ENCODE measurements around the gene C2orf81. TPM values are rescaled to one million over a fixed set of nuclear protein-coding genes. Genes with fewer than 3 reads are reported as not detected.

C2orf81 gene
- total RNA-seq, 1 donor from 2014 or later = 1.5 TPM

DNA sequence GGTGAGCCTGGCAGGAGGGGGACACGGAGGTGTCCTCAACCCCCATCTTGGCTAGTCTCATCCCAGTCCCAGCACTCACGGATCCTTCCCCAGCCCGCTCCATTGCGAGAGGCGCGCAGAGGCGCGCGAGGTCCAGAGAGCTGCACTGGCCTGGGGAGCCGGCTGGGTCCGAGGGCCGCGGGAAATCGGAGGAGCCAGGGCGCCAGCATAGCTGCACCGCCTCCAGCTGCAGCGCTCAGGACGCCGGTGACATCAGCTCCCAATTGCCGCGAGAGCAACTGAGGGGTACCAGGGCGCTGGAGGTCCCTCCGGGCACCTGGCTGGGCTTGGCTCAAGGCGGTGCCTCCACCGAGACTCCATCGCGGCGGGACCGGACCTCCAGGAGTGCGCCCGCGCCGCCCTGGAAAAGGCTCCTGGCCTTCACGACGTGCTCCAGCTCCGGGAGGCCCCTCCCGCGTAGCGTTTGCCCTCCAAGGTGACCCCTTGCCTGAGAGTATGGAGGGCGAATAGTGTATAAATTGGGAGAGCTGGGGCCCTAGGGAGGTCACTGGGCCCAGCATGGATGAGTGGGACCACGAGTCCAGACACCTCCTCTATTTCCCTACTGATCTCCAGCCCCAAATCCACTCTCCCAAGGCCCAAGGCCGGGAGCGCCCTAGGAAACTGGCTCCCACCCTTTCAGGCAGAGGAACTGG, 14.8 kb upstream of the C2orf81 start:
- H3K9me3 Mint-ChIP-seq (ENCODE audit: low read depth) = no peaks in the 10 kb centered on the region
- H3K4me3 Mint-ChIP-seq (ENCODE audit: unreplicated experiment) = no peak overlapping the region
- no peak for DNase-seq (ENCODE audit: low spot score)
- peaks cover 4% of the 10 kb centered on the region for H3K36me3 Mint-ChIP-seq (ENCODE audit: low read depth)
- H3K4me1 Mint-ChIP-seq (ENCODE audit: low read depth) = peaks cover 41% of the 10 kb centered on the region
- H3K27ac Mint-ChIP-seq (ENCODE audit: unreplicated experiment) = no peak overlapping the region
- peaks cover 2% of the 10 kb centered on the region for H3K27me3 Mint-ChIP-seq (ENCODE audit: low read depth)
- TF ChIP-seq, protein P1, sequence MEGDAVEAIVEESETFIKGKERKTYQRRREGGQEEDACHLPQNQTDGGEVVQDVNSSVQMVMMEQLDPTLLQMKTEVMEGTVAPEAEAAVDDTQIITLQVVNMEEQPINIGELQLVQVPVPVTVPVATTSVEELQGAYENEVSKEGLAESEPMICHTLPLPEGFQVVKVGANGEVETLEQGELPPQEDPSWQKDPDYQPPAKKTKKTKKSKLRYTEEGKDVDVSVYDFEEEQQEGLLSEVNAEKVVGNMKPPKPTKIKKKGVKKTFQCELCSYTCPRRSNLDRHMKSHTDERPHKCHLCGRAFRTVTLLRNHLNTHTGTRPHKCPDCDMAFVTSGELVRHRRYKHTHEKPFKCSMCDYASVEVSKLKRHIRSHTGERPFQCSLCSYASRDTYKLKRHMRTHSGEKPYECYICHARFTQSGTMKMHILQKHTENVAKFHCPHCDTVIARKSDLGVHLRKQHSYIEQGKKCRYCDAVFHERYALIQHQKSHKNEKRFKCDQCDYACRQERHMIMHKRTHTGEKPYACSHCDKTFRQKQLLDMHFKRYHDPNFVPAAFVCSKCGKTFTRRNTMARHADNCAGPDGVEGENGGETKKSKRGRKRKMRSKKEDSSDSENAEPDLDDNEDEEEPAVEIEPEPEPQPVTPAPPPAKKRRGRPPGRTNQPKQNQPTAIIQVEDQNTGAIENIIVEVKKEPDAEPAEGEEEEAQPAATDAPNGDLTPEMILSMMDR (IDR thresholded peaks at IDR 0.05) = no peak

DNA sequence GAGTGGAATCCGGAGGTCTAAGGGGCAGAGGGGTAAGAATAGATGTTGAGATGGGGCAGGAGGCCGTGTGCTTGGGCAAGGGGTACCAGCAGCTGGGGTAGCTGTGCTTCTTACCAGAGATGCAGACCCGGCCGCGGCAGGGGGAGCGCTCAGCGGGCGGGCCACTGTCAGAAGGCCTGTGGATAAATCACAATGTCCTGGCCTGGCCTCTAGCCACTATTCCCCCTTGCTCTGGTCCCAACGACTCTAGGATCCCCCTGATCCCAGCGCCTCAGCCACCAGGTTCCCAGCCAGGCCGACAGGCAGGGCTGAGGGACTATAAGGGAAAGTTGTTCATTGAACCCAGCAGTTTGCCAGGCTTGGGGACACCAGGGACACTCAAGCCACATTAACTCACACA, 9.1 kb upstream of the C2orf81 start:
- TF ChIP-seq, protein P1 (IDR thresholded peaks at IDR 0.05) = no peak

DNA sequence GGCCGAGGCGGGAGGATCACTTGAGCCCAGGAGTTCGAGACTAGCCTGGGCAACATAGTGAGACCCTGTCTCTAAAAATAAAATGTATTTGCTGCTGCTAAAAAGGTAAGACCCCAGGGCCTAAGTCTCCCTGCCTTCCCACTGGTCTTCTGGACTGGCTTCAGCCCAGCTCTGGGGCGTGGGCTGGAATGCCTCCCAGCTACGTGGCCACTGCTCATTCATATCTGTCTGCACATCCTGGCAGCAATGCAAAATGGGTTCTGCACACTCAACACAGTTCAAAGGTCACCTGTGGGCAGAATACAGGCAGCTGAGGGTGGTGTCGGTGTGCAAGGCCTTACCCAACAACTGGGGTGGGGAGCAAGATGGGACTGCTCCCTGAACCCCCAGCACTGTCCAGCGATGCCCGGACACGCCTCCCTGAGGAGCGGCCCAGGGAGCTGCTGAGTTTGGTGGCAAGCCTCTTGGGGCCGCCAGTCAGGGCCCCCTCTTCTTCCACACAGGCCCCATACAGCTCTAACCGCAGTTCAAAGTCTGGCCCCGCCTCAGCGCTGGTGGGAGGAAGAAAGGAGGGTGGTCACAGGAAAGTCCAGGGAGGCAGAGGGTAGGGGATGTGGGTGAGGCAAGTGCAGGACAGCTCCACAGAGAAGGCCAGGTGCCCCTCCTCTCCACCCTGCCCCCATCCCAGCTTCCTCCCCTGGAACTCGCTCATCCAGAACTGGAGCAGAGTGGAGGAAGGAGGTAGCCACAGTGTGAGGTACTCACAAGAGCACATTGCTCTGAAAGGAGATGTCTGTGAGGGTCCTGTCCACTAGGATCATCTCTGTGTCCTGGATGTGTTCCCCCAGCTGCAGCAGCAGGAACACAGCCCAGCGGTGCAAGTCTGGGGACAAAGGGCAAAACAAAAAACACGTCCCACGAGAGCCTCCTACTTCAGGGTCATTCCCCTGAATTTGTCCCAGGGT, 8.3 kb upstream of the C2orf81 start:
- no peak overlapping the region for H3K4me3 Mint-ChIP-seq (ENCODE audit: unreplicated experiment)
- H3K36me3 Mint-ChIP-seq (ENCODE audit: low read depth) = peaks cover 36% of the 10 kb centered on the region
- H3K4me1 Mint-ChIP-seq (ENCODE audit: low read depth) = no peaks in the 10 kb centered on the region
- no peak overlapping the region for H3K27ac Mint-ChIP-seq (ENCODE audit: unreplicated experiment)
- H3K27me3 Mint-ChIP-seq (ENCODE audit: low read depth) = no peaks in the 10 kb centered on the region
- no peaks in the 10 kb centered on the region for H3K9me3 Mint-ChIP-seq (ENCODE audit: low read depth)
- TF ChIP-seq, protein P1 (IDR thresholded peaks at IDR 0.05) = no peak
- DNase-seq (ENCODE audit: low spot score) = no peak

More for the DNA sequence above, 9.1 kb upstream of the C2orf81 start:
- DNase-seq (ENCODE audit: low spot score) = no peak
- Mint-ChIP-seq H3K36me3 (ENCODE audit: low read depth) (peaks cover 33% of the 10 kb centered on the region), H3K27me3 (ENCODE audit: low read depth) (no peaks in the 10 kb centered on the region), H3K9me3 (ENCODE audit: low read depth) (no peaks in the 10 kb centered on the region), H3K27ac (ENCODE audit: unreplicated experiment) (no peak overlapping the region), H3K4me3 (ENCODE audit: unreplicated experiment) (no peak overlapping the region), H3K4me1 (ENCODE audit: low read depth) (no peaks in the 10 kb centered on the region)

DNA sequence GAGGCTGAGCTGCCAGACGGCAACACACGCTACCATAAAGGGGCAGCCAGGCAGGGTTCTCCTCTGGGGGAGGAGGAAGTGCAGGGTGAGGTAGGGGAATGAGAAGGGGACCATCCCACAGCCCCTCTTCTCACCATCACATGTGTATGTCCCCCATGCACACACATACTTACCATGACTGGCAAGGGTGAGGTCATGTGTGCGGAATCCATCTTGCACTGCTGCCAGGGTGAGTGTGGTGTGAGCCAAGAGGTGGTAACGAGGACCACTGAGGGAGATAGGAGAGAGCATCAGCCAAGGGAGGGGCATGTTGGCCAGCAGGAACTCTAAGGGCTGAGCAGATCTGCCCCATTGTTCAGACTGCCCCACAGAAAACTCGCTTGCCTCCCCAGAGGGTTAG, 7.3 kb upstream of the C2orf81 start:
- Mint-ChIP-seq H3K9me3 (ENCODE audit: low read depth) (no peaks in the 10 kb centered on the region), H3K27me3 (ENCODE audit: low read depth) (no peaks in the 10 kb centered on the region), H3K4me3 (ENCODE audit: unreplicated experiment) (no peak overlapping the region), H3K36me3 (ENCODE audit: low read depth) (peaks cover 36% of the 10 kb centered on the region), H3K27ac (ENCODE audit: unreplicated experiment) (no peak overlapping the region), H3K4me1 (ENCODE audit: low read depth) (no peaks in the 10 kb centered on the region)
- TF ChIP-seq, protein P1 (IDR thresholded peaks at IDR 0.05) = no peak
- DNase-seq (ENCODE audit: low spot score) = no peak

DNA sequence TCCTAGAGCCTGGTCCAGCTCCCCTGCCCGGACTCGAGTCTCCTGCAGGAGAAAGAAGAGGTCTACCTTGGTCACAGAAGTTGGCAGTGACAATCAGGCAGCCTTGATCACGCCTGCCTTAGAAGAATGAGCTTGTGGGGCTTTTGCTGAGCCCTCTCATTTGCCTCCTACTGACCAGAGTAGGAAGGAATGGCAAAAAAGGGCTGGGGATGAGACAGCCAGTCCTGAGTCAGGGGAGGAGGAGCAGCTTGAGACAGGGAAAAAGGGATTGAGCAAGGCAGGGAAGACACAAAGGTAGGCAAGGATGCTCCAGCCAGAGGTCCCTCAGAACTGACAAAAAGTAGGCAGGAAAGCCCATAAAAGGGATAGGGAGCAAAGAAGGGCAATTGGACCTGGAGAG, 6.1 kb upstream of the C2orf81 start:
- TF ChIP-seq, protein P1 (IDR thresholded peaks at IDR 0.05) = no peak
- H3K9me3 Mint-ChIP-seq (ENCODE audit: low read depth) = no peaks in the 10 kb centered on the region
- H3K27me3 Mint-ChIP-seq (ENCODE audit: low read depth) = no peaks in the 10 kb centered on the region
- no peak for DNase-seq (ENCODE audit: low spot score)
- H3K36me3 Mint-ChIP-seq (ENCODE audit: low read depth) = peaks cover 36% of the 10 kb centered on the region
- no peak overlapping the region for H3K4me3 Mint-ChIP-seq (ENCODE audit: unreplicated experiment)
- no peaks in the 10 kb centered on the region for H3K4me1 Mint-ChIP-seq (ENCODE audit: low read depth)
- no peak overlapping the region for H3K27ac Mint-ChIP-seq (ENCODE audit: unreplicated experiment)
